GM18951 (cell line): ENCODE measurements around the gene ISOC2.
A peak's percentile ranks its signal among the peaks of the same experiment; 100 is the strongest.

Source experiments
- POLR2A ChIP-seq: IDR thresholded peaks from 4 replicates; pipeline ENCODE4 v1.6.1; 2011; ENCODE audit warnings: mild to moderate bottlenecking; ENCODE audit not compliant: insufficient read length, insufficient read depth; ENCODE audit errors: extremely low read depth
- in situ Hi-C: fragments of 300-500 bp; cut with MboI; formaldehyde crosslinking; loops from one replicate; pipeline ENCODE4 v1.12.0; 2022; ENCODE audit warnings: low sequenced_read_pairs, mixed read lengths, inconsistent platforms; ENCODE audit not compliant: unreplicated experiment

ISOC2 gene

GRCh38 chr19:55465460-55466240 is 4.2 kb upstream of the ISOC2 start:
- no peak for TF ChIP-seq POLR2A
- in situ Hi-C loops: no loop called here

DNA sequence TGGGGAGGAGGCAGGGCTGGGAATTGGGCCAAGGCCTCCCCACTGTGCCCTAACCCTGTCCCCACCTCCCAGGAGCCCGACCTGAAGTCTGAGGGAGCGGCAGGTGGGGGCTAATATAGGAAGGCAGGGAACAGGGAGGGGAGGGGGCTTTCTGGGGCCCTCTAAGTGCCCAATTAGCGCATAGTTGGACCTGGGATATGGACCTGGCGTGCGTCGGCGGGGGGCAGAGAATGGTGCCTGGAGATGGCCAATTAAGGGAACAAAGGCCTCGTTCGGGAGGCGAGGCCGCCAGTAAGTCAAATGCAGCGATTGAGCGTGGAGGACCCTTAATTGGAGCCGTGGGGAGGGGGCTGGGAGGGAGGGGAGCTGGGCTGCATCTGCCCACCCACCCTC is 3.2 kb upstream of the ISOC2 start, which contains the start of gene C19orf85:
C19orf85 (minus strand) TSS at position 90 of the 393 bp plus-strand sequence. CDS start 197 bp downstream, outside the sequence.
- TF ChIP-seq POLR2A: no peak
- in situ Hi-C loops: no loop called here

DNA sequence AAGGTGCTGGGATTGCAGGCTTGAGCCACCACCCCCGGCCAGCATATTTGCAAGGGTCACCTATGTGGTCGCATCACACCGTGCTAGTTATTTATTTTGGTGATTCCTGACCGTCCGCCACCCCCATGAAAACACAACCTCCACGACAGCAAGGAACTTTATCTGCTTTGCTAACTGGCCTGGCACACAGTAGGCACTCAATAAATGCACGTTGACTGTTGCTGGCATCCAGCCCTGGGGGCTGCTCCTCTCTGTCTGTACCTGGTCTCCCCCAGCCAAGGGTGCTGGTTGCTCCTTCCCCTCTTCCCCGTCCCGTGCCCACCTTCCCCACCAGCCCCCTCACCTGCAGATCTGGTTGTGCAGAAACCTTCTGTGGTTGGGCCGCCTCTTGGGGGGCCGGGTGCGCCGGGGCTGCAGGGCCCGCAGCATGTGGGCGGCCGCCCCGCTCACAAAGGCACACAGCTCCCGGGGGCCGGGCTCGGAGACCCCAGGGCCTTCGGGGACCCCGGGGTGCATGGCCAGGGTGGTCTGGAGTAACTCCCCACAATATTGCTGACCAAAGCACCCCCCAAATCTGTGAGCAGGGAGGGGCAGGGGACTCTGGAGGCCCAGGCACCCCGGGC is 2.7 kb upstream of the ISOC2 start:
- no peak for TF ChIP-seq POLR2A
- in situ Hi-C loops: no loop called here

DNA sequence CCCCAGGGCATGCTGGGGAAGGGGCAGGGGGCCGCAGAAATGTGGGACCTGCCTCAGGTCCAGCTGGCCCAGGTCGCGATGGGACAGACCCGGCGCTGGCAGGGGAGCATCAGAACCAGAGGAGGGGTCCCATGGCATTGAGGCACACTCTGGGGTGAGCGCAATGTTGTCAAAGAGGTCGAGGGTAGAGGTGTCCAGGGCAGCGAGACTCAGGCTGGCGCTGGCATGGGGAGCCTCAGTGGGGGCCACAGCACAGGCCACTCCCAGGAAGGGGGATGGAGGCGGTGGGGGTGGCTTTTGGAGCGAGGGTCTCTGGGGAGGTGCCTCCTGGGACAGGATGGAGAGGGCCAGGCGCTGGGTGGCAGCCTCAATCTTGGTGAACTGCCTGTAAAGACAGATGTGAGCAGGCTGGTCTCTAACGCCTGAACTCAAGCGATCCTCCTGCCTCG is 2.2 kb upstream of the ISOC2 start:
- in situ Hi-C loops: no loop called here
- no peak for TF ChIP-seq POLR2A

DNA sequence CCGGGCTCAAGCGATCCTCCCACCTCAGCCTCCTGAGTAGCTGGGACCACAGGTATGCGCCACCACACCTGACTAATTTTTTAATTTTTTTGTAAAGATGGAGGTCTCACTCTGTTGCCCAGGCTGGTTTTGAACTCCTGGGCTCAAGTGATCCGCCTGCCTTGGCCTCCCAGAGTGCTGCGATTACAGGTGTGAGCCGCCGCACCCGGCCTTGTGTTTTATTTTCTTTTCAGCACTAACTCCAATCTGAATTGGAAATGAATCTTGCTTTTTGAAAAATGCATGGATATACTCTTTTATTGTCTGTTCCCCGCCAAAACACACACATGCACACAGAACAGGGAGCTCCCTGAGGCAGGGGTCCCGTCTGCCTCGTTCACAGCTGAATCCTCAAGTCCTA is 1.3 kb upstream of the ISOC2 start:
- no peak for TF ChIP-seq POLR2A
- in situ Hi-C loops: no loop called here

GRCh38 chr19:55461974-55462626 is 658 bp upstream of the ISOC2 start:
- in situ Hi-C loops: no loop called here

GRCh38 chr19:55460670-55461258 is 678 bp downstream of the ISOC2 start:
- in situ Hi-C loops: no loop called here
- no peak for TF ChIP-seq POLR2A

More at GRCh38 chr19:55461974-55462626, 658 bp upstream of the ISOC2 start:
- TF ChIP-seq POLR2A: peak; percentile 62

GRCh38 chr19:55459950-55460657 is 1.3 kb downstream of the ISOC2 start:
- TF ChIP-seq POLR2A: no peak

DNA sequence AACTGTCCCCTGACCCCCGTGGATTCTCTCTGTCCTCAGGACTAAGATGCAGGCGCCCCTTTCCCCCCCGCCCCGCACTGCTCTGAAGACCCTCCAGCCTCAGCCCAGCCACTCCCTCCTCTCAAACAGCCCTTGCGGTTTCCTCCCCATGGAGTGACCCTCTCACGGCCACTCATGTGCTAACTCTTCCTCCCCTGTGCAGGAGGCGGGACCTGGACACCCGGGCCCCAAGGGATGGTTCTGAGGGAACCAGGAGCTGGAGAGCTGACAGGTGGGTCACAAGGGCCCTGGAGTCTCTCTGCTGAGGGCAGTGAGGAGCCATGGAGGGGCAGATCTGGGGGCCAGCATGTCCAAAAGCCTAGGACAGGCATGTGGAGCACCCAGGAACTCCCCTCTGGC is 1.9 kb downstream of the ISOC2 start:
- no peak for TF ChIP-seq POLR2A
- in situ Hi-C loops: no loop called here

More at GRCh38 chr19:55459950-55460657, 1.3 kb downstream of the ISOC2 start:
- in situ Hi-C loops: no loop called here

DNA sequence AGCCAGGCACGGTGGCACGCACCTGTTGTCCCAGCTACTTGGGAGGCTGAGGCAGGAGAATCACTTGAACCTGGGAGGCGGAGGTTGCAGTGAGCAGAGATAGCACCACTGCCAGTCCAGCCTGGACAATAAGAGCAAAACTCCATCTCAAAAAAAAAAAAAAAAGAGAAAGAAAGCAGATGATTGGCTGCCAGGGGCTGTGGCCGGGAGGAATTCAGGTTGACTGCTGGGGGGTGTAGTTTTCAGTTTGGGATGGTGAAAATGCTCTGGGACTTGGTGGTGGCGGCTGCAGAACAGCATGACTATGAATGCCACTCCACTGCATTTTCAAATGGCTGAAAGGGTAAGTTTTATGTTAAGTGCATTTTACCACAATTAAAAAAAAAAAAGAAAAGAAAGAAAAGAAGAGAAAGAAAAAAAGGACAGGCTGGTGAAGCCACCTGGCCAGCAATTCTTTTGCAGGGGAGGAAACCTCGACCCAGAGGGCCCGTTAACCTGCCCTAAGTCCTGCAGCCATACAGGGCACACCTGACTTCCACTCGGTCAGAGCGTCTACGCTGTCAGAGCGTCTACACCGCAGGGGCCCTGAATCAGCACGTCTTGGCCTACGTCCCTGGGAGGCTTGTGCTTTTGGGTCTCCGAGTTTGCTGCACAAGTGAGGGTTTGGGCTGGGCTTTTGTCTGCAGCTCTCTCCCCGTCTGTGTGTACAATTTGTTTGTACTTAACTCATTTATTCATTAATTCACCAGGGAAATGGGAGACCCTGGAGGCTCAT is 3.6 kb downstream of the ISOC2 start:
- in situ Hi-C loops: no loop called here
- no peak for TF ChIP-seq POLR2A

DNA sequence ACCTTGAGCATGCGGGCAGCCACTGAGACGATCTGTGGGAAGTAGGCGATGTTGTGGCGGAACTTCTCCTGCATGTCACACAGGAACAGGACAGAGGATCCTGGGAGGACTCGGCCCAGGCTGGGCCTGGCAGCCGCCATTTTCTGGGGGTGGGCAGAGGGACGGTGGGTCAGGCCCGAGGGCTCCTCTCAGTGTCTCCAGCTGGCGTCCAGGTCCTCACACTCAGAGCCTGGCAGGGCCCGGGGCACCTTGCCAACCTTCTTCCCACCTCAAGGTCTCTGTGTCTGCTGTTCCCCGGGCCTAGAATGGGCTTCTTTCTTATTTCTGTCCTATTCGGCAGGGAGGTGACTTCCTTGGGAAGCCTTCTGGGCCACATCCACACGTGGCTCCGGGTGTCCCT is 5.1 kb downstream of the ISOC2 start:
- in situ Hi-C loops: no loop called here
- no peak for TF ChIP-seq POLR2A
